Smooth muscle cell (in vitro differentiated cells): ENCODE results near the gene PCDHGA2. TPM values are rescaled to one million over a fixed set of nuclear protein-coding genes. Genes with fewer than 3 reads are reported as not detected.

Experiments used
- DNase-seq: peaks from one replicate; lab custom pipeline; 2025; ENCODE audit not compliant: unreplicated experiment; lab: John Stamatoyannopoulos, UW
- H2AFZ ChIP-seq: fragments of 200-600 bp; sonication (generic); 2 replicates; pipeline ENCODE4 v1.6.0; 2016; ENCODE audit warnings: antibody characterized with exemption, low read depth, mild to moderate bottlenecking
- H3F3A ChIP-seq: fragments of 200-600 bp; sonication (generic); 2 replicates; pipeline ENCODE4 v1.6.0; 2017; ENCODE audit warnings: antibody characterized with exemption, low read depth
- H3K27ac ChIP-seq: fragments of 200-600 bp; sonication (generic); 2 replicates; pipeline ENCODE4 v1.5.1; 2016; ENCODE audit warnings: low read depth, mild to moderate bottlenecking
- H3K27me3 ChIP-seq: fragments of 200-600 bp; sonication (generic); 2 replicates; pipeline ENCODE4 v1.6.1; 2016; ENCODE audit warnings: low read depth, mild to moderate bottlenecking
- H3K36me3 ChIP-seq: fragments of 200-600 bp; sonication (generic); 2 replicates; pipeline ENCODE4 v1.5.1; 2016; ENCODE audit warnings: low read depth
- H3K4me1 ChIP-seq: fragments of 200-600 bp; sonication (generic); 2 replicates; pipeline ENCODE4 v1.5.1; 2016; ENCODE audit warnings: low read depth
- H3K4me2 ChIP-seq: fragments of 200-600 bp; sonication (generic); 2 replicates; pipeline ENCODE4 v1.6.0; 2016; ENCODE audit warnings: mild to moderate bottlenecking
- H3K4me3 ChIP-seq: fragments of 200-600 bp; sonication (generic); 2 replicates; pipeline ENCODE4 v1.5.1; 2016; ENCODE audit warnings: mild to moderate bottlenecking
- H3K79me2 ChIP-seq: fragments of 200-600 bp; sonication (generic); 2 replicates; pipeline ENCODE4 v1.6.0; 2016; ENCODE audit warnings: low read depth, mild to moderate bottlenecking
- H3K9ac ChIP-seq: fragments of 200-600 bp; sonication (generic); 2 replicates; pipeline ENCODE4 v1.6.0; 2016; ENCODE audit warnings: low read depth
- H3K9me3 ChIP-seq: fragments of 200-600 bp; sonication (generic); replicated peaks from 2 replicates; pipeline ENCODE4 v1.5.1; 2016; ENCODE audit warnings: low read depth
- H4K20me1 ChIP-seq: fragments of 200-600 bp; sonication (generic); 2 replicates; pipeline ENCODE4 v1.6.0; 2016; ENCODE audit warnings: low read depth
- CTCF ChIP-seq: fragments of 200-600 bp; sonication (generic); IDR thresholded peaks from 2 replicates; pipeline ENCODE4 v1.5.1; 2017; ENCODE audit warnings: borderline replicate concordance, mild to moderate bottlenecking, antibody characterized with exemption; ENCODE audit not compliant: insufficient read depth, poor library complexity, severe bottlenecking
- WGBS: methylation state at CpG from one replicate; pipeline ENCODE4 v1.1.7; 2016; ENCODE audit warnings: low lambda C conversion rate; 5-methylcytosine and 5-hydroxymethylcytosine counted together
- polyA plus RNA-seq: library from polyadenylated mRNA; unstranded; fragments of >200 nt; fragmentation: Nextera tagmentation; extraction: Ambion mirVana; gene quantifications from 2 replicates; pipeline ENCODE4 v1.2.1, GENCODE V29; 2016
- total RNA-seq: library from RNA; depleted of rRNA; stranded (reverse); fragments of >200 nt; gene quantifications from 2 replicates; pipeline ENCODE4 v1.2.3, GENCODE V29; 2014

PCDHGA2 gene
- total and polyA plus RNA-seq, 2 experiments from 2014 or later, result 0.04 TPM; not detected in 1

GRCh38 chr5:141319699-141320098, 18.9 kb upstream of the PCDHGA2 start:
- peaks cover 42% of the 10 kb centered on the region for H3K79me2 ChIP-seq
- peaks cover 13% of the 10 kb centered on the region for H3F3A ChIP-seq
- H2AFZ ChIP-seq, result no peak overlapping the region
- peak overlapping the region; percentile 87 for H3K4me2 ChIP-seq
- no peak overlapping the region for H3K9ac ChIP-seq
- peaks cover 42% of the 10 kb centered on the region for H3K9me3 ChIP-seq
- 73% methylated on average over 5 of the region's 5 CpGs for WGBS
- no peaks in the 10 kb centered on the region for H3K4me1 ChIP-seq
- H3K4me3 ChIP-seq, result peak overlapping the region; percentile 85
- no peak for DNase-seq
- H3K36me3 ChIP-seq, result peaks cover 53% of the 10 kb centered on the region
- H3K27ac ChIP-seq, result peak overlapping the region; percentile 97
- H4K20me1 ChIP-seq, result no peaks in the 10 kb centered on the region
- no peaks in the 10 kb centered on the region for H3K27me3 ChIP-seq
- no peak for TF ChIP-seq CTCF

DNA sequence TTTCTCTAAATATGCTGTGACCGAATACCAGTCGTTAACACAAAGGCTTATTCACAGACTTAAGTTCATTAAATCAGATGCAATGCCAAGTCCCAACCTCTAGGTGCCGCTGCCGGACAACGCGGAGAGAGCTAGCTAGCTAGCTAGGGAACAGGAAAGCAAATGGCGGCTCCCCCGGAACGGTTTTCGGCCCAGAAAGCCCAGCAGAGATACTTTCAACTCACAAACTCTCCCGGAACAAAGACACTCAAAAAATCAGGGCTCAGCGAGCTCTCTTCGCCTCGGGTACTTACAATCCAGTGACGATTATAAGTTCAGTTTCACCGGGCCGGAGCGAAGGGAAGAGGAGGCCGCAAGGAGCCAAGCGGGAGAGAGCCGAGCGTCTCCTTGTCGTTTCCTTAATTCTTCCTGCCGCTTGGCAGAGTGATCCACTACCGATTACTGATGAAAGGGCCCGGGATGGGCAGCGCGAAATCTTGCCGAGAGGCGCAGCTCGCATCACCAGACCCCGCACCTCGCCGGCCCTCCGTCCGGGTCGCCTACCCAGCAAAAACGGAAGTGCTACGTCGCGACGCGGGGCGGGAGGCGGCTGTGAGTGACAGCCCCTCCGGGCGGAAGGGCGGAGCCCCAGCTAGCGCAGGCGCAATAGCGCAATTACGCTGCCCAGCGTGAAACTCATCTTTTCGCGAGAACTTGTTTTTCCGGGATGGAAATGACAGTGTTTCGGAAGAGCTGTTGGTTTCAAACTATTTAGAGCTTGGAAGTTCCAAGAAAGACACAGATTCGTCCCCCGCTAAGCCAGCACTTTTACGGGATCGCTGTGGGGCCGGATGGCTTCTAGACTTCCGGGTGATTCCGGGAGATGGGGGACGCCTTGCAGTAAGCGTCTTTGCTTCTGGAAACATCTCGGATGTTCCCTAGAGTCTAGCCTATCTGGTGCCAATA, 18.1 kb upstream of the PCDHGA2 start, which contains the start of gene TAF7:
TAF7 (minus strand) TSS at position 560 of the 945 bp plus-strand sequence. CDS start 740 bp downstream, outside the sequence.
- Histone ChIP-seq H3K4me2 (peak within 1 kb of the TSS; percentile 87), H3K4me3 (peak within 1 kb of the TSS; percentile 85), H3K27me3 (no peaks in the 10 kb centered on the region), H3K27ac (peak within 1 kb of the TSS; percentile 97), H3K36me3 (peaks cover 45% of the 10 kb centered on the region), H3K79me2 (peaks cover 37% of the 10 kb centered on the region), H3K4me1 (no peaks in the 10 kb centered on the region), H4K20me1 (no peaks in the 10 kb centered on the region), H3F3A (peaks cover 13% of the 10 kb centered on the region), H3K9ac (peak within 1 kb of the TSS; percentile 98), H3K9me3 (peaks cover 41% of the 10 kb centered on the region), H2AFZ (peak within 1 kb of the TSS; percentile 98)
- DNase-seq, result peak; percentile 60
- WGBS, result 1% methylated on average over 67 of the region's 67 CpGs
- TF ChIP-seq CTCF, result peak; percentile 86

- H3K4me3 ChIP-seq, result no peak overlapping the region
- peaks cover 13% of the 10 kb centered on the region for H3F3A ChIP-seq
- H3K79me2 ChIP-seq, result peaks cover 26% of the 10 kb centered on the region
- H3K4me2 ChIP-seq, result no peak overlapping the region
- peaks cover 27% of the 10 kb centered on the region for H3K36me3 ChIP-seq
- H3K27me3 ChIP-seq, result no peaks in the 10 kb centered on the region
- peaks cover 28% of the 10 kb centered on the region for H3K9me3 ChIP-seq
- H3K4me1 ChIP-seq, result no peaks in the 10 kb centered on the region
- no peak overlapping the region for H3K9ac ChIP-seq
- H4K20me1 ChIP-seq, result no peaks in the 10 kb centered on the region
- H2AFZ ChIP-seq, result no peak overlapping the region
- no peak for DNase-seq
- no peak overlapping the region for H3K27ac ChIP-seq
- WGBS, result 99% methylated on average over 3 of the region's 3 CpGs
- no peak for TF ChIP-seq CTCF
These were observed 16.3 kb upstream of the PCDHGA2 start for GRCh38 chr5:141322261-141322660.
